Astrocyte of the hippocampus (primary cell): ENCODE results near the gene C1orf167.

ENCODE experiments used
- DNase-seq: peaks from one replicate; pipeline ENCODE4 v3.0.0; 2011; ENCODE audit warnings: low read depth, low spot score

The C1orf167 gene

GRCh38 chr1:11784993-11785769 lies 23.2 kb downstream of the C1orf167 start:
- peak; percentile 72 for DNase-seq

GRCh38 chr1:11786168-11786567 lies 24.2 kb downstream of the C1orf167 start:
- no peak for DNase-seq

GRCh38 chr1:11787251-11787803 lies 25.3 kb downstream of the C1orf167 start:
- peak; percentile 82 for DNase-seq

GRCh38 chr1:11787804-11788436 lies 25.9 kb downstream of the C1orf167 start:
- DNase-seq: no peak

GRCh38 chr1:11788549-11789053 lies 26.6 kb downstream of the C1orf167 start:
- no peak for DNase-seq

DNA sequence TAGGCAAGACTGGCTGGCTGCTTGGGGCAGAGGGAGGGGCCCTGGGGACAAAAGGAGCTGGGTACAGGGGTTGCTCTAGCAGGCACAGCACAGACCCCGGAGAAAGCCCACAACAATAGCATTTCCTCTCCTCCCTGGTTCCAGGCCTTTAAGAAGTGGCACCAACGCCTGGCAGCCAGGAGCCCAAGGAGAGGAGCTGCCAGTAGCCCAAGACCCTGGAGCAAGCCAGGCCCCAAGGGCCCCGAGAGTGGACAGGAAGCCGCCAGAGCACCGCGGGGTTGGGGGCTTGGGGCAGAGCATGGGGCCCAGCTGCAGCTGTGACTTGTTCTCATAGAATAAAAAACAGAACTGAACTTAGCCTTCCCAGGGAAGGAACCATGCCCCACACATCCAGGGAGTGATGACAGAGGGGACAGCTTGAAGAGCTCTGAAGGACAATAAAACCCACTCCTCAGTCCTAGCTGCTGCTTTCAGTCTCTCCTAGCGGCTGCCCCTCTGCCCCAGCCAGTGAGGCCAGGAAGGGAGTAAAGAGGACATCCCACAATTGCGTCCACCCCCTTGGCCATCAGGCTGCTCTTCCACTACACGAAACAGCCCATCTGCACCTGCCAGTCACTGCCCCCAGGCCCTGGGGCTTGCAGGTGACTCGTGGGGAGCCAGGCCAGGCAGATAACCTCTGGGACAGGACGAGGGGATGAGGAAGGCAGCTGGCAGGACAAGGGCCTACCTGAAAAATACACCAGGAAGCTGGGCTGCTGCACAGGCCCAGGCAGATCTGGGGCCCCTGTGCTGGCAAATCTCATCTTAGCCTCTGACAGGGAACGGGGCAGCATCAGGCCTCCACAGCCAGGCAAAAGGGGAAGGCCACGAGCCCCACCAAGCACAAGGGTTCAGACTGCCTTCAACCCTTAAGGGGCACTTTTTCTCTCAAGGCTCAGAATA lies 27.4 kb downstream of the C1orf167 start:
- DNase-seq: no peak

DNA sequence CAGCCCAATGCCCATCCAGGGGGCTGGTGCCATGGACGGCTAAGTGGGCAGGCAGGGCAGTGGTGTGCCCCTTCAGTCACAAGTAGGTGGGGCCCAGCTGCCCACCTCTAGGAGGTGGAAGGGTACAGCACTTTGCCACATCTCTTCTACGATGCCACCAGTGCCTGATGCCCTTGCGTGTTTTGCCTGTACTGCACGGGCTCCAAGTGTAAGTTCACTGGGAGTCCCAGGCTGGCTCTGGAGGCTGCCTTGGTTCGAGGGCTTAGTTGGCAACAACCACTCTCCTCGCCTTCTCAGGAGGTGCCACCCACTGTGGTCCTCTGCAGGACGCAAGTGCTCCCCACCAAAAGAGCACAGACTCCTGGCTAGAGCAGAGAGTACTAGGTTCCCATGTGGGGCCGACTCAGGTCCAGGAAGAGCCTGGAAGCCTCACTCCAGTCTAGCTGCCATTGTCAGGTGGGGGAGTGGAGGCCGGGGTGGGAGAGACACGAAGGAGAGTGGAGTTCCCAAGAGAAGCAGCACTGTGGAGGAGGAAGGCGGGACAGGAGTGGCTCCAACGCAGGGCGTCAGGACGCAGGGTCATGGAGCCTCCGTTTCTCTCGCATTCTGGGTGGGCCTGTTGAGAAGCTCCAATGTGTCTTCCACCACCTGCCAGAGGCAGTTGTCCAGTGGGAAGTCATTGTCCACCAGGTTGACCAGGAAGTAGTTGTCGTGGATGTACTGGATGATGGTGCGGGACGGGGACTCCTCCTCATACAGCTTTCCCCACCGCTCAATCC lies 28.3 kb downstream of the C1orf167 start:
- no peak for DNase-seq

DNA sequence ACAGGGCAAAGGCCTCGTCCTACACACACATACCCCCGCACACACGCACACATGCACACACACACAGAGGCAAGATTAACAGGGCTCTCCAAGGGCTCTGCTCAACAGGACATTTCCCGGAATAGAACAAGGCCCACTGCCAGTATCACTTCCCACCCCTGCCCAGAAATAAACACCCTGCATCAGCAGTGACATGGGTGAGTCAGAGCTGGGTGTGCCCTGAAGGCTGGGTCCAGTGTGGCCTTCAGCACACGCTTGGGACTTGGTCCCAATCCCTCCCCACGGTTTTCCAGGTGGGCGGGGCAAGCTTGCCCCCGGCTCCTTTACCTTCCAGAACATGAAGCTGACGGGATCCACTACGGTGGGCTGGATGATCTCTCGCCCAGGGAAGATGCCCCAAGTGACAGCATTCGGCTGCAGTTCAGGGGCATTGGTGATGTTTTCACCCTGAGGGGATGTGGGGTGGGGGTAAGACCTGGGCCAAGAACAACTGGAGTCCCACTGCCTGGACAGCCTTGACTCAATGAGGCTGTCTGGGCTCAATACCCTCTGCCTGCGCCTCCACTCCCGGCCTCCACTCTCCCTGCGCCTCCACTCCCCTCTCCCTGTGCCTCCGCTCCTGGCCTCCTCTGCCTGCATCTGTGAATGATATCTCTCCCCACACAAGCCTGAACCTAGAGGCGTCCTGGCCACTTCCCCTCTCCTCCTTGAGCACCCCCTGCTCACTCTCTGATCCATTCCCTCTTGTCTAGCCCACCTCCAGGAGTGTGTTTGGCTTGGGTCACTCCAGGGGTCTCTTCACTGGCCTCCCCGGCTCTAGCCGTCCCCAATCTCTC lies 29.1 kb downstream of the C1orf167 start:
- DNase-seq: peak; percentile 88

- DNase-seq: no peak
Measured at GRCh38 chr1:11792106-11792505, 30.1 kb downstream of the C1orf167 start.

- no peak for DNase-seq
Measured at GRCh38 chr1:11793819-11794218, 31.8 kb downstream of the C1orf167 start.

- no peak for DNase-seq
Measured at GRCh38 chr1:11794446-11795237, 32.6 kb downstream of the C1orf167 start.

DNA sequence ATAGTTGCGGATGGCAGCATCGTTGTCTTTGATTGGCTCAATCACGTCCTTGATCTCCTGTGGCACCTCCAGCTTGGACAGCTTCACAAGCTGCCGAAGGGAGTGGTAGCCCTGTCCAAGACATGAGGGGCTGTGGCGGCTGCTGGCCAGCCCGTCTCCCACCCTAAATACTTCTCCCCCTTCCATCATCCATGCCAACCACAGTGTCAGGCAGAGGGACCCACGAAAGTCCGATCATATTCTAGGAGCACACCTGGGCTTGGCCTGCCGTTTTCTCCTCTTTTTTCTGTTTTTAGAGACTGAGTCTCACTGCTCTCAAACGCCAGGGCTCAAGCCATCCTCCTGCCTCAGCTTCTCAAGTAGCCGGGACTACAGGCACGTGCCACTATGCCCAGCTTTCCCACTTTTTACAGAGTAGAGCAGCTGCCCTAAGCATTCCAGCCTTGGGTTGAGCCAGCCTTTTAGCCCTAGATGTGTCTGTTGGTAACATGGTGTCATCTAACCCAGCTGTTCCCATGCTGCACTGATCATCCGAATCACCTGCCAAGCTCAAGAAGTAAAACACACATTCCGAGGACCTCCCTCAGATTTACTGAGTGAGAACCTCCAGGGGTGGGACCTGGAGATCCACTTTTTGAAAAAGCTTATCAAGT lies 33.4 kb downstream of the C1orf167 start:
- DNase-seq: no peak

- no peak for DNase-seq
Measured at GRCh38 chr1:11796036-11796828, 34.2 kb downstream of the C1orf167 start.

- DNase-seq: no peak
Measured at GRCh38 chr1:11797525-11798216, 35.7 kb downstream of the C1orf167 start.

DNA sequence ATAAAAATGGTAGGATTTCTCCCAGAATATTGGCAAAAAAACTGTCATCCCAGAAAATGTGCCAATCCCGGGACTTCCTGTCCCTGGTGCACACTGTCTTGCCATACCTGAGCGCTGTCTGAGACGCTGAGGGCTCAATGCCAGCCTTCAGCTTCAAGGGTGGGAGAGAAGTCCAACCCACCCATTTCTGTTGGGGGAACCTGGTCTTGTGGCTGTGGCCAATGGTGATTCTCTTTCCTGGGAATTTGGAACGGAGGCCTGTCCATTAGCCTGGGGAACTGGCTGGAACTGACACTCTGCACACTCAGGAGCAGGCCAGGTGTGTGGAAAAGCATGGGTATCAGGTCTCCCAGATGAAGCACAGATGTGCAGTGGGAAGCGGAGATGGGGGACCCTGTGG lies 37.1 kb downstream of the C1orf167 start:
- no peak for DNase-seq

DNA sequence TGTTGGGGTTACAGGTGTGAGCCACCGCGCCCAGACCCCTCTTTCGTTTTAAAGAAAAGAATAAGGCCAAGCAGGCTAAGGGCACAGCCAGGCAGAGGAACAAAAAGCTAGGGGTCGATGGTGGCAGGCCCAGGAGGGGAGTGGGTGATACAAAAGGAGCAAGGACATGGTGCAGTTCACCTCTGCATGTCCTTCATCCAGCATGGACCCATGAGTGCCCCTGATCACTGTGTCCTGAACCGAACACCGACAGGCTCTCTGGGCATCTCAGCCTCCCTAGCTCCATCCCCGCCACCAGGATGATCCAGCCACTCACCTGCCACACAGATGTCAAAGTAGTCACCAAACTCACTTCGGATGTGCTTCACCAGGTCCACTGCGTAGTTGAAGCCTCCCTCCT lies 37.9 kb downstream of the C1orf167 start:
- no peak for DNase-seq

- no peak for DNase-seq
Measured at GRCh38 chr1:11800391-11800755, 38.4 kb downstream of the C1orf167 start.
